ENCODE data around the gene ZEB1. TPM values are rescaled to one million over a fixed set of nuclear protein-coding genes. Genes with fewer than 3 reads are reported as not detected.

Gene ZEB1
- total and polyA plus RNA-seq, 2 of the 8 experiments (the other 6 are each of a cell fraction or from before 2014, with no cell fraction given), result 0.08 to 0.15 TPM

DNA sequence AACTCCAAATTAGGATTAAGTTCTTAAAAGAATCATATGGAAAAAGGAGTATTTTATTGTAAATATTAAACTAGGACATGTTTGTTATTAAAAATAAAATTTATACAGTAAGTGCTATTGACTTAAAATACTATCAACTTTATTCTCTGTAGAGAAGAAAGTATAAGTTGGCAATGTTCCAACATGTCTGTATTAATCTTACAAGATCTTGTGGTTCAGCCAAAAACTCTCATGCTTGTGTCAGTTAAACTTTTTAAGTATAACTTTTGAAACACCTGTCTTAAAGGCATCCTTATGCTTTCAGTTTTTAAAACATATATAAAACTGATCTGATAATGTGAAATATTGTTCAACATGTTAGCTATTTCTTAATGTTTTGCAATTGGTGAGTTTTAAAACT, 160.7 kb downstream of the ZEB1 start:
- POLR2A ChIA-PET (ENCODE audit: partially characterized antibody), result no interaction called here
- Histone ChIP-seq H3K4me1 (replicated peaks in 1 of 4; ENCODE audit: control insufficient read depth in 3 of 4, insufficient read depth in 4 of 4, low read length in 3 of 4) (no peaks in the 10 kb centered on the region), H3K9me3 (ENCODE audit: insufficient read depth in 2 of 2, low read depth in 1 of 2, low read length in 1 of 2) (no peaks in the 10 kb centered on the region), H3K56ac (replicated peaks; ENCODE audit: insufficient read length, low read depth, low read length) (no peak overlapping the region), H3K27ac (ENCODE audit: low read depth, low read length) (no peak overlapping the region), H3K18ac (ENCODE audit: extremely low read depth, low read length) (no peak overlapping the region), H4K8ac (ENCODE audit: extremely low read depth, insufficient read depth, low read length) (no peak overlapping the region), H4K91ac (replicated peaks; ENCODE audit: insufficient read length, low read length) (no peak overlapping the region), H4K5ac (ENCODE audit: insufficient read length, low read depth, low read length) (no peak overlapping the region), H2BK20ac (ENCODE audit: low read length) (no peak overlapping the region), H3K14ac (ENCODE audit: insufficient read length) (no peak overlapping the region), H3K23ac (ENCODE audit: insufficient read length) (no peak overlapping the region), H2BK5ac (ENCODE audit: low read depth, low read length) (no peak overlapping the region), H2AK5ac (ENCODE audit: low read depth, low read length) (no peak overlapping the region), H2BK15ac (ENCODE audit: low read length) (no peak overlapping the region), H2AFZ (ENCODE audit: low read length) (no peak overlapping the region), H3K9ac (replicated peaks in 1 of 4; ENCODE audit: extremely low read depth in 1 of 4, low read depth in 3 of 4, low read length in 3 of 4) (no peak overlapping the region), H2BK120ac (replicated peaks; ENCODE audit: low read depth, low read length) (no peak overlapping the region), H3K4me2 (ENCODE audit: insufficient read depth in 1 of 2, low read depth in 2 of 2, low read length in 2 of 2) (no peak overlapping the region), H3K4ac (replicated peaks; ENCODE audit: insufficient read length, low read depth, low read length) (no peak overlapping the region), H4K20me1 (replicated peaks in 1 of 2; ENCODE audit: control insufficient read depth in 1 of 2, insufficient read depth in 2 of 2, low read length in 2 of 2) (no peaks in the 10 kb centered on the region), H3K79me1 (ENCODE audit: low read depth, low read length) (no peaks in the 10 kb centered on the region), H3K4me3 (ENCODE audit: extremely low read depth in 1 of 4, insufficient read depth in 2 of 4, low read depth in 3 of 4, low read length in 4 of 4) (no peak overlapping the region), H2BK12ac (ENCODE audit: low read depth, low read length) (no peak overlapping the region), H3K23me2 (ENCODE audit: low read depth, low read length) (no peaks in the 10 kb centered on the region), H3K79me2 (ENCODE audit: control insufficient read depth in 1 of 2, insufficient read depth in 2 of 2, low read length in 2 of 2) (no peaks in the 10 kb centered on the region), H3K27me3 (replicated peaks in 1 of 4; ENCODE audit: control insufficient read depth in 3 of 4, extremely low read depth in 1 of 4, insufficient read depth in 3 of 4, low read length in 3 of 4) (no peaks in the 10 kb centered on the region), H3K36me3 (ENCODE audit: control insufficient read depth in 2 of 4, insufficient read depth in 4 of 4, low read length in 3 of 4) (no peaks in the 10 kb centered on the region)
- TF ChIP-seq CBX8 (IDR thresholded peaks at IDR 0.05; ENCODE audit: borderline replicate concordance, low read depth, low read length) (no peak), RBBP5 (IDR thresholded peaks at IDR 0.05; ENCODE audit: borderline replicate concordance, low read depth, low read length) (no peak), TEAD4 (IDR thresholded peaks at IDR 0.05; ENCODE audit: low read depth, low read length) (no peak), KDM4A (IDR thresholded peaks at IDR 0.05; ENCODE audit: low read depth, low read length, severe bottlenecking) (no peak), SAP30 (IDR thresholded peaks at IDR 0.05; ENCODE audit: insufficient read depth, insufficient replicate concordance, low read length) (no peak), HDAC6 (IDR thresholded peaks at IDR 0.05; ENCODE audit: low read depth, low read length) (no peak), RFX5 (IDR thresholded peaks at IDR 0.05; ENCODE audit: borderline replicate concordance, low read depth, low read length) (no peak), JUND (IDR thresholded peaks at IDR 0.05; ENCODE audit: low read length) (no peak), YY1 (IDR thresholded peaks at IDR 0.05; ENCODE audit: low read depth, low read length) (no peak), SIX5 (IDR thresholded peaks at IDR 0.05; ENCODE audit: low read depth, low read length) (no peak)
- CTCF ChIA-PET (ENCODE audit: partially characterized antibody), result interaction anchor here (1.1 to 1.5 kb wide), 5 partner anchors 11 to 728 kb away, joined by 3 to 4 read pairs (median 3); no protein-coding TSS in a partner anchor
- DNase-seq (ENCODE audit: low read depth in 1 of 2, low spot score in 2 of 2) (no peak), FAIRE-seq (no peak)
